ENCODE measurements around the gene PIGN. TPM values are rescaled to one million over a fixed set of nuclear protein-coding genes. Genes with fewer than 3 reads are reported as not detected.

PIGN gene
- total RNA-seq, result 37.1 TPM

- peak; percentile 98 for ATAC-seq
These were observed at the start of gene PIGN, which contains the start of gene RELCH for GRCh38 chr18:62186774-62187542. Gene PIGN, minus strand, starts transcription at chr18:62187056. Its CDS starts 25,703 bp downstream, at chr18:62161353. Gene RELCH, plus strand, starts transcription at chr18:62187255. Its CDS starts 251 bp downstream, at chr18:62187506.

- no peak for ATAC-seq
These were observed 49.4 kb upstream of the PIGN start for GRCh38 chr18:62236252-62236651.

GRCh38 chr18:62226047-62226446 lies 39.2 kb upstream of the PIGN start:
- ATAC-seq, result no peak

GRCh38 chr18:62224229-62224628 lies 37.4 kb upstream of the PIGN start:
- no peak for ATAC-seq

GRCh38 chr18:62214790-62215189 lies 27.9 kb upstream of the PIGN start:
- ATAC-seq, result no peak

- no peak for ATAC-seq
These were observed 24.5 kb upstream of the PIGN start for GRCh38 chr18:62211325-62211828.

- no peak for ATAC-seq
These were observed 23.3 kb upstream of the PIGN start for GRCh38 chr18:62210138-62210537.

- ATAC-seq, result no peak
These were observed 22.2 kb upstream of the PIGN start for GRCh38 chr18:62209046-62209445.

GRCh38 chr18:62206593-62206992 lies 19.7 kb upstream of the PIGN start:
- peak; percentile 81 for ATAC-seq

GRCh38 chr18:62205824-62206223 lies 19.0 kb upstream of the PIGN start:
- no peak for ATAC-seq

- peak; percentile 29 for ATAC-seq
These were observed 15.0 kb upstream of the PIGN start for GRCh38 chr18:62201870-62202269.

- no peak for ATAC-seq
These were observed 13.5 kb upstream of the PIGN start for GRCh38 chr18:62200121-62200914.

- ATAC-seq, result peak; percentile 22
These were observed 12.8 kb upstream of the PIGN start for GRCh38 chr18:62199629-62200028.

- peak; percentile 95 for ATAC-seq
These were observed 11.4 kb upstream of the PIGN start for GRCh38 chr18:62198259-62198658.

- ATAC-seq, result no peak
These were observed 10.1 kb upstream of the PIGN start for GRCh38 chr18:62196980-62197379.

- ATAC-seq, result no peak
These were observed 9.2 kb upstream of the PIGN start for GRCh38 chr18:62196079-62196478.

GRCh38 chr18:62189208-62189607 lies 2.4 kb upstream of the PIGN start:
- ATAC-seq, result no peak

GRCh38 chr18:62187543-62188510 lies 971 bp upstream of the PIGN start:
- peak; percentile 12 for ATAC-seq

GRCh38 chr18:62186499-62186773 lies 420 bp downstream of the PIGN start:
- ATAC-seq, result no peak

GRCh38 chr18:62183578-62184195 lies 3.2 kb downstream of the PIGN start:
- no peak for ATAC-seq

- ATAC-seq, result no peak
These were observed 4.6 kb downstream of the PIGN start for GRCh38 chr18:62182220-62182619.

- ATAC-seq, result no peak
These were observed 7.6 kb downstream of the PIGN start for GRCh38 chr18:62179213-62179612.

Measured in esophagus mucosa (tissue), 1 donor.